OCI-LY7 (cell line): ENCODE measurements around the gene SLCO4A1. TPM values are rescaled to one million over a fixed set of nuclear protein-coding genes. Genes with fewer than 3 reads are reported as not detected.

Source experiments
- BruUV-seq: library from RNA; stranded (reverse); fragments of 400-500 nt; replicated peaks from 2 replicates; lab custom pipeline; 2021; lab: Mats Ljungman, UMichigan
- CTCF ChIA-PET: fragments of 300-600 bp; sonication (Branson Sonifier 250); formaldehyde crosslinking; loops from one replicate; lab custom pipeline; 2022; ENCODE audit warnings: antibody characterized with exemption; ENCODE audit not compliant: unreplicated experiment; lab: Charles Lee
- POLR2A ChIA-PET: fragments of 300-600 bp; sonication (Branson Sonifier 250); formaldehyde crosslinking; loops from one replicate; lab custom pipeline; 2022; ENCODE audit warnings: antibody characterized with exemption; lab: Charles Lee
- DNase-seq: peaks from one replicate; pipeline ENCODE4 v3.0.0-alpha.2; 2015; ENCODE audit warnings: low spot score
- H2AFZ ChIP-seq: fragments of 200-600 bp; sonication (generic), shearing (Covaris generic); 2 replicates; pipeline ENCODE4 v1.6.1; 2014; ENCODE audit warnings: mild to moderate bottlenecking, antibody characterized with exemption, low read length, moderate library complexity
- H3K27ac ChIP-seq: fragments of 200-600 bp; sonication (generic); 2 replicates; pipeline ENCODE4 v1.5.1; 2014; ENCODE audit warnings: mixed run types, low read depth, mild to moderate bottlenecking, moderate library complexity, low read length, inconsistent platforms; ENCODE audit not compliant: poor library complexity, severe bottlenecking
- H3K36me3 ChIP-seq: fragments of 200-600 bp; sonication (generic); 2 replicates; pipeline ENCODE4 v1.6.1; 2014; ENCODE audit warnings: mild to moderate bottlenecking, antibody characterized with exemption, low read length, moderate library complexity, mixed read lengths; ENCODE audit not compliant: insufficient read depth
- H3K4me1 ChIP-seq: fragments of 200-600 bp; sonication (generic); 2 replicates; pipeline ENCODE4 v1.5.1; 2014; ENCODE audit warnings: mild to moderate bottlenecking, low read length; ENCODE audit not compliant: insufficient read depth, poor library complexity, severe bottlenecking
- H3K4me2 ChIP-seq: fragments of 200-600 bp; sonication (generic); 2 replicates; pipeline ENCODE4 v1.6.1; 2014; ENCODE audit warnings: mild to moderate bottlenecking, low read length
- H3K4me3 ChIP-seq: fragments of 200-600 bp; sonication (generic); 2 replicates; pipeline ENCODE4 v1.5.1; 2014; ENCODE audit warnings: mild to moderate bottlenecking, low read depth, low read length; ENCODE audit not compliant: poor library complexity, severe bottlenecking
- H3K79me2 ChIP-seq: fragments of 200-600 bp; sonication (generic); 2 replicates; pipeline ENCODE4 v1.6.1; 2016; ENCODE audit warnings: low read depth, mild to moderate bottlenecking, low read length, moderate library complexity, mixed read lengths; ENCODE audit not compliant: insufficient read depth
- H3K9me2 ChIP-seq: fragments of 200-600 bp; sonication (generic); 2 replicates; pipeline ENCODE4 v1.6.1; 2016; ENCODE audit warnings: mild to moderate bottlenecking, low read length, mixed read lengths; ENCODE audit not compliant: insufficient read depth
- H3K9me3 ChIP-seq: fragments of 200-600 bp; sonication (generic); 2 replicates; pipeline ENCODE4 v1.6.1; 2014; ENCODE audit warnings: mild to moderate bottlenecking, mixed run types, low read length, mixed read lengths
- H4K20me1 ChIP-seq: fragments of 200-600 bp; sonication (generic); 2 replicates; pipeline ENCODE4 v1.6.1; 2014; ENCODE audit warnings: mild to moderate bottlenecking, antibody characterized with exemption, low read length, moderate library complexity, mixed read lengths; ENCODE audit not compliant: insufficient read depth
- EZH2phosphoT487 ChIP-seq: fragments of 200-600 bp; sonication (generic); IDR thresholded peaks from 2 replicates; pipeline ENCODE4 v1.6.1; 2018; ENCODE audit warnings: low read depth, borderline replicate concordance, mild to moderate bottlenecking, mixed run types, antibody characterized with exemption, low read length, moderate library complexity, mixed read lengths
- intact Hi-C: fragments of 100-400 bp; cut with micrococcal nuclease; formaldehyde crosslinking; loops from one replicate; pipeline ENCODE4 v1.10.0; 2022; ENCODE audit not compliant: unreplicated experiment
- total RNA-seq, 2 experiments: library from RNA; depleted of rRNA in 1 of 2; stranded (reverse); fragments of >200 nt in 1 of 2; shearing (Covaris generic) in 1 of 2; gene quantifications; 2 replicates each; pipeline ENCODE4 v1.2.3, GENCODE V29; 2014 to 2022
- TF ChIP-seq, protein P1 (sequence below): fragments of 200-600 bp; sonication (generic); conservative IDR thresholded peaks from 2 replicates; pipeline ENCODE4 v1.5.1; 2014; ENCODE audit warnings: mild to moderate bottlenecking, antibody characterized with exemption, low read length, moderate library complexity, mixed read lengths

The SLCO4A1 gene
- total RNA-seq, 2 experiments from 2014 or later = 34.3 to 52.4 TPM

DNA sequence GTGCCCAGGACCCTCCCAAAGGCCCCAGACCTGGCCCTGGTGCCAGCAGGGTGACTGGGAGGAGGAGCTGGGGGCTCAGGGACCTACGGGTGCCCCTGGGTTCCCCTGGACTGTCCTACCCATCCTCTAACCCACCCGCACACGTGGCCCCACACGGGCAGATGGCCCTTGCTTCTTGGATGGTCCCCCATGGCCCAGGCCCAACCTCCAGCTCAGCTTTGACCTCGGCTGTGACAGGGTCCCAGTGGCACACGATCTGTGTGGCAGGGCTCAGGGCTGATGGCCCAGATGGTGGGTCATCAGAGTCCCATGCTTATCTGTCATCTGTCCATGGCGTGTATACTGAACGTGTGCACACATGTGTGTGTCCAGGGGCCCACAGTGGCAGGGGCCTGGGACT lies 70.3 kb downstream of the SLCO4A1 start:
- no peak for DNase-seq
- H3K27ac ChIP-seq = no peak overlapping the region
- no peaks in the 10 kb centered on the region for H3K36me3 ChIP-seq
- H3K9me2 ChIP-seq = no peaks in the 10 kb centered on the region
- no peaks in the 10 kb centered on the region for H4K20me1 ChIP-seq
- intact Hi-C loops = no loop called here
- no peaks in the 10 kb centered on the region for H3K4me1 ChIP-seq
- CTCF ChIA-PET = no interaction called here
- no peak for TF ChIP-seq EZH2phosphoT487
- TF ChIP-seq, protein P1, sequence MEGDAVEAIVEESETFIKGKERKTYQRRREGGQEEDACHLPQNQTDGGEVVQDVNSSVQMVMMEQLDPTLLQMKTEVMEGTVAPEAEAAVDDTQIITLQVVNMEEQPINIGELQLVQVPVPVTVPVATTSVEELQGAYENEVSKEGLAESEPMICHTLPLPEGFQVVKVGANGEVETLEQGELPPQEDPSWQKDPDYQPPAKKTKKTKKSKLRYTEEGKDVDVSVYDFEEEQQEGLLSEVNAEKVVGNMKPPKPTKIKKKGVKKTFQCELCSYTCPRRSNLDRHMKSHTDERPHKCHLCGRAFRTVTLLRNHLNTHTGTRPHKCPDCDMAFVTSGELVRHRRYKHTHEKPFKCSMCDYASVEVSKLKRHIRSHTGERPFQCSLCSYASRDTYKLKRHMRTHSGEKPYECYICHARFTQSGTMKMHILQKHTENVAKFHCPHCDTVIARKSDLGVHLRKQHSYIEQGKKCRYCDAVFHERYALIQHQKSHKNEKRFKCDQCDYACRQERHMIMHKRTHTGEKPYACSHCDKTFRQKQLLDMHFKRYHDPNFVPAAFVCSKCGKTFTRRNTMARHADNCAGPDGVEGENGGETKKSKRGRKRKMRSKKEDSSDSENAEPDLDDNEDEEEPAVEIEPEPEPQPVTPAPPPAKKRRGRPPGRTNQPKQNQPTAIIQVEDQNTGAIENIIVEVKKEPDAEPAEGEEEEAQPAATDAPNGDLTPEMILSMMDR = no peak
- no peaks in the 10 kb centered on the region for H3K9me3 ChIP-seq
- H3K79me2 ChIP-seq = no peaks in the 10 kb centered on the region
- BruUV-seq = no TSS peak
- H3K4me3 ChIP-seq = no peak overlapping the region
- POLR2A ChIA-PET = no interaction called here
- no peak overlapping the region for H3K4me2 ChIP-seq
- no peak overlapping the region for H2AFZ ChIP-seq

- no peaks in the 10 kb centered on the region for H3K79me2 ChIP-seq
These were observed 71.7 kb downstream of the SLCO4A1 start for GRCh38 chr20:62714006-62714405.

DNA sequence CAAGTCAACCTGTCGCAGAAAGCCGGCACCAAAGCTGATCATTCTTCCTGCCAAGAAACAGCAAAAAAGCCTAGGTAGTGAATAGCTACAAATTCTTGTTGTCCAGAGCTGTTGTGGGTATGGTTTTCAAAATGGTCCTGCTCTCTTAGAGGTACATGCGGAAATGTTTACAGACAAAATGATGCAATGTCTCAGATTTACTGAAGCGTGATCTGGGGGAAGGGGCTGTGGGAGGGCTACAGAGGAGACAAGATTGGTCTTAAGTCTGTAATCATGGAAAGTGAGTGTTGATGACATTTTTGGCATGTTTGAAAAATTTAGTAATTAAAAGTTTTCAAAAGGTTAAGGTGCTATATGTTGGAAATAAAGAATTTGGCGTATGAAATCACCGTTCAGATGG lies 72.5 kb downstream of the SLCO4A1 start:
- TF ChIP-seq, protein P1 = no peak
- no peak for TF ChIP-seq EZH2phosphoT487
- ChIA-PET POLR2A (no interaction called here), CTCF (no interaction called here)
- Histone ChIP-seq H4K20me1 (no peaks in the 10 kb centered on the region), H3K79me2 (no peaks in the 10 kb centered on the region), H3K4me1 (no peaks in the 10 kb centered on the region), H2AFZ (no peak overlapping the region), H3K4me3 (no peak overlapping the region), H3K27ac (no peak overlapping the region), H3K9me2 (no peaks in the 10 kb centered on the region), H3K4me2 (no peak overlapping the region), H3K9me3 (no peaks in the 10 kb centered on the region), H3K36me3 (no peaks in the 10 kb centered on the region)
- DNase-seq = no peak
- intact Hi-C loops = no loop called here
- BruUV-seq = no TSS peak

More at GRCh38 chr20:62714006-62714405, 71.7 kb downstream of the SLCO4A1 start:
- no peak for DNase-seq
- no peak overlapping the region for H3K4me3 ChIP-seq
- no peaks in the 10 kb centered on the region for H3K36me3 ChIP-seq
- H3K4me1 ChIP-seq = no peaks in the 10 kb centered on the region
- H3K4me2 ChIP-seq = no peak overlapping the region
- CTCF ChIA-PET = no interaction called here
- H2AFZ ChIP-seq = no peak overlapping the region
- no peak for TF ChIP-seq EZH2phosphoT487
- no TSS peak for BruUV-seq
- POLR2A ChIA-PET = no interaction called here
- no peaks in the 10 kb centered on the region for H3K9me3 ChIP-seq
- no peak overlapping the region for H3K27ac ChIP-seq
- H3K9me2 ChIP-seq = no peaks in the 10 kb centered on the region
- no peaks in the 10 kb centered on the region for H4K20me1 ChIP-seq
- intact Hi-C loops = no loop called here
